ENCODE data around the gene ABCA8. TPM values are rescaled to one million over a fixed set of nuclear protein-coding genes. Genes with fewer than 3 reads are reported as not detected.

The ABCA8 gene
- total and polyA plus RNA-seq, 2 of the 8 experiments (the other 6 are each of a cell fraction or from before 2014, with no cell fraction given) = not detected

DNA sequence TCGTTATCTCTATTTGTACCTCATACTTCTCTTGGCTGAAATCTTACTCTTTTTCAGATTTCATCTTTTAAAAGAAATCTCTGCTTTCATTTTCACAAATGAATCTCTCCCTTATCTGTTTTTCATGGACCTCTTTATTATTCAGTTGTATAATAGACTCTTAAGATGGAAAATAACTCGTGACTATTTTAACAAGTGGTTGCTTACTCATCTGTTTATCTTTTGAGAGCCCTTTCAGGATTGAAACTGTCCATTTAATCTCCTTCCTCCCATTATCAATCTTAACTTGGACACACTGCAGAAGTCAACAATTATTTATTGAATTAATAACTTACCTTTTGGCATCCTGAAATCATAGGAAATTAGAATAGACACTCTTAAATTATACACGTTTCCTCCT lies 68.8 kb downstream of the ABCA8 start (continued):
- TF ChIP-seq, protein P1, sequence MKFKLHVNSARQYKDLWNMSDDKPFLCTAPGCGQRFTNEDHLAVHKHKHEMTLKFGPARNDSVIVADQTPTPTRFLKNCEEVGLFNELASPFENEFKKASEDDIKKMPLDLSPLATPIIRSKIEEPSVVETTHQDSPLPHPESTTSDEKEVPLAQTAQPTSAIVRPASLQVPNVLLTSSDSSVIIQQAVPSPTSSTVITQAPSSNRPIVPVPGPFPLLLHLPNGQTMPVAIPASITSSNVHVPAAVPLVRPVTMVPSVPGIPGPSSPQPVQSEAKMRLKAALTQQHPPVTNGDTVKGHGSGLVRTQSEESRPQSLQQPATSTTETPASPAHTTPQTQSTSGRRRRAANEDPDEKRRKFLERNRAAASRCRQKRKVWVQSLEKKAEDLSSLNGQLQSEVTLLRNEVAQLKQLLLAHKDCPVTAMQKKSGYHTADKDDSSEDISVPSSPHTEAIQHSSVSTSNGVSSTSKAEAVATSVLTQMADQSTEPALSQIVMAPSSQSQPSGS (IDR thresholded peaks at IDR 0.05; ENCODE audit: low read length) = no peak
- no peak for TF ChIP-seq SP4 (IDR thresholded peaks at IDR 0.05; ENCODE audit: low read length)
- no peak for TF ChIP-seq RAD21 (IDR thresholded peaks at IDR 0.05 in 1 of 2, conservative IDR thresholded peaks at IDR 0.05 in 1 of 2; ENCODE audit: low read depth in 2 of 2, low read length in 2 of 2)
- TF ChIP-seq SRF (IDR thresholded peaks at IDR 0.05; ENCODE audit: low read depth, low read length) = no peak
